Measurements from ENCODE around the gene PRKCD. TPM values are rescaled to one million over a fixed set of nuclear protein-coding genes. Genes with fewer than 3 reads are reported as not detected.

Gene PRKCD
- polyA plus RNA-seq, 3 donors = 123 to 329 (median 158) TPM

DNA sequence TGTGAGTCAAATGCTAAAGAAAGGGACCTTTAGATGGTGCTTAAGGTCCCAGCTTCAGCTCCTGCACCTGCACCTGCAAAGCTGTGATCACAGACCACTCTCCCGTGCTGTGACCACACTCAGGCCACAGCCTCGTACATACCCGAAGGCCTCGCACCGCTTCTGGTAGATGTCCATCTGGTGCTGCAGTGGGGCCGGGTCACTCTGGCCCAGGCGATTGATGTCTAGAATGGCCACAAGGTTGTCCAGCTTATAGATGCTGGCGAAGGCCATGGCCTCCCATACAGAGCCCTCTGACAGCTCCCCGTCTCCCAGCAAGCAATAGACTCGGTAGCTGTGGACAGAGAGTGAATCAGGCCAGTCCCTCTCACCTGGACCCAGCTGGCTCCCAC lies 73.8 kb downstream of the PRKCD start:
- Mint-ChIP-seq H3K27ac (peak overlapping the region in 4 of 7 donors; percentile 25 to 76 (median 74)), H3K4me1 (peaks cover 47% of the 10 kb centered on the region)

DNA sequence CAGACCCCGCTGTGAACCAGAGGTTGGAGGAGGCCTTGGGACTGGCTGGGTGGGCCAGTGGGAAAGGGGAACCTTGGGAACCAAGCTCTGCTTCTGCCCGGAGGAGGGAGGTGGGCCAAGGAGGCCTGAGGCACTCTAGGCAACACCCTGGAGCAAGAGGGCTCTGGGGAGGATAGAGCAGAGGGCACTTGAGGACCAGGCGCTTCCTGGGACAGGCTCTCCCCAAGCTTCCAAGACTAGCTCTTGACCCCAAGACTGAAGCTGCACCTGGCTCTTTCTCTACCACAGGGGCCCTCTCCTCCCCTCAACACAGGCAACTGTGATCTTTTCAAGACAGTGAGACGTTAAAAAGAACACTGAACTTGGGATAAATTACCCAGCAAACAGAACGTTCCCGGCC lies 74.5 kb downstream of the PRKCD start:
- 88% methylated on average over 5 of the region's 6 CpGs for WGBS (ENCODE audit: insufficient coverage)

More for the DNA sequence above, 73.8 kb downstream of the PRKCD start:
- H3K9me3 Mint-ChIP-seq = peaks cover 0 to 2% (median 0%) of the 10 kb centered on the region in 7 donors
- intact Hi-C loops (cut with micrococcal nuclease) = loop anchor here in 1 of 2 donors (5.0 kb wide), 1 partner anchor 37 kb away; no protein-coding TSS in a partner anchor
- TF ChIP-seq, protein P1, sequence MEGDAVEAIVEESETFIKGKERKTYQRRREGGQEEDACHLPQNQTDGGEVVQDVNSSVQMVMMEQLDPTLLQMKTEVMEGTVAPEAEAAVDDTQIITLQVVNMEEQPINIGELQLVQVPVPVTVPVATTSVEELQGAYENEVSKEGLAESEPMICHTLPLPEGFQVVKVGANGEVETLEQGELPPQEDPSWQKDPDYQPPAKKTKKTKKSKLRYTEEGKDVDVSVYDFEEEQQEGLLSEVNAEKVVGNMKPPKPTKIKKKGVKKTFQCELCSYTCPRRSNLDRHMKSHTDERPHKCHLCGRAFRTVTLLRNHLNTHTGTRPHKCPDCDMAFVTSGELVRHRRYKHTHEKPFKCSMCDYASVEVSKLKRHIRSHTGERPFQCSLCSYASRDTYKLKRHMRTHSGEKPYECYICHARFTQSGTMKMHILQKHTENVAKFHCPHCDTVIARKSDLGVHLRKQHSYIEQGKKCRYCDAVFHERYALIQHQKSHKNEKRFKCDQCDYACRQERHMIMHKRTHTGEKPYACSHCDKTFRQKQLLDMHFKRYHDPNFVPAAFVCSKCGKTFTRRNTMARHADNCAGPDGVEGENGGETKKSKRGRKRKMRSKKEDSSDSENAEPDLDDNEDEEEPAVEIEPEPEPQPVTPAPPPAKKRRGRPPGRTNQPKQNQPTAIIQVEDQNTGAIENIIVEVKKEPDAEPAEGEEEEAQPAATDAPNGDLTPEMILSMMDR (IDR thresholded peaks at IDR 0.05) = no peak
- H3K27me3 Mint-ChIP-seq (ENCODE audit: low read depth in 3 of 3) = no peaks in the 10 kb centered on the region
- H3K9ac ChIP-seq (ENCODE audit: insufficient read depth, low read length, poor library complexity, severe bottlenecking) = no peak overlapping the region
- no peaks in the 10 kb centered on the region for H3K27me3 ChIP-seq (ENCODE audit: control insufficient read depth in 2 of 2, insufficient read depth in 2 of 2, low read length in 2 of 2)
- H3K36me3 Mint-ChIP-seq = peaks cover 71 to 99% of the 10 kb centered on the region in 2 donors
- peaks cover 99% of the 10 kb centered on the region for H3K79me2 ChIP-seq (ENCODE audit: insufficient read depth, low read length)
- peaks cover 92 to 99% of the 10 kb centered on the region in 2 donors for H3K36me3 ChIP-seq (replicated peaks in 1 of 2; ENCODE audit: control insufficient read depth in 1 of 2, insufficient read depth in 2 of 2, low read length in 2 of 2)
- H3K4me3 ChIP-seq (replicated peaks in 1 of 3; ENCODE audit: low read depth in 2 of 3, low read length in 3 of 3) = no peak overlapping the region
- WGBS (ENCODE audit: insufficient coverage) = 98% methylated on average over 8 of the region's 10 CpGs
- H2AFZ ChIP-seq (ENCODE audit: insufficient read depth, low read depth, low read length, poor library complexity, severe bottlenecking) = no peak overlapping the region
- no peak overlapping the region for H3K4me2 ChIP-seq (replicated peaks; ENCODE audit: extremely low read depth, low read length, poor library complexity, severe bottlenecking)
- H3K4me3 Mint-ChIP-seq = no peak overlapping the region
- no peaks in the 10 kb centered on the region for H3K9me3 ChIP-seq (replicated peaks in 1 of 2; ENCODE audit: control insufficient read depth in 1 of 2, insufficient read depth in 1 of 2, low read length in 2 of 2)
- H3K4me1 ChIP-seq (ENCODE audit: control insufficient read depth in 1 of 2, insufficient read depth in 2 of 2, low read length in 2 of 2) = peaks cover 41 to 45% of the 10 kb centered on the region in 2 donors
- H3K27ac ChIP-seq (ENCODE audit: low read depth in 1 of 2, low read length in 2 of 2) = peak overlapping the region; percentile 24 to 67
- no peak for DNase-seq
- H4K20me1 ChIP-seq (ENCODE audit: insufficient read depth, low read length) = peaks cover 99% of the 10 kb centered on the region

More for the DNA sequence above, 74.5 kb downstream of the PRKCD start:
- no peak overlapping the region for H3K4me2 ChIP-seq (replicated peaks; ENCODE audit: extremely low read depth, low read length, poor library complexity, severe bottlenecking)
- no peaks in the 10 kb centered on the region for H3K9me3 ChIP-seq (replicated peaks in 1 of 2; ENCODE audit: control insufficient read depth in 1 of 2, insufficient read depth in 1 of 2, low read length in 2 of 2)
- H3K9ac ChIP-seq (ENCODE audit: insufficient read depth, low read length, poor library complexity, severe bottlenecking) = no peak overlapping the region
- Mint-ChIP-seq H3K9me3 (peaks cover 0 to 2% (median 0%) of the 10 kb centered on the region in 7 donors), H3K4me3 (no peak overlapping the region), H3K27me3 (ENCODE audit: low read depth in 3 of 3) (no peaks in the 10 kb centered on the region), H3K27ac (peak overlapping the region; percentile 76 to 90 (median 87)), H3K36me3 (peaks cover 71 to 99% of the 10 kb centered on the region in 2 donors), H3K4me1 (peaks cover 54% of the 10 kb centered on the region)
- no peak for DNase-seq
- peaks cover 99% of the 10 kb centered on the region for H3K79me2 ChIP-seq (ENCODE audit: insufficient read depth, low read length)
- peaks cover 48 to 52% of the 10 kb centered on the region in 2 donors for H3K4me1 ChIP-seq (ENCODE audit: control insufficient read depth in 1 of 2, insufficient read depth in 2 of 2, low read length in 2 of 2)
- H3K27ac ChIP-seq (ENCODE audit: low read depth in 1 of 2, low read length in 2 of 2) = peak overlapping the region; percentile 49 to 69
- no peak overlapping the region for H3K4me3 ChIP-seq (replicated peaks in 1 of 3; ENCODE audit: low read depth in 2 of 3, low read length in 3 of 3)
- TF ChIP-seq, protein P1 (IDR thresholded peaks at IDR 0.05) = no peak
- no peak overlapping the region for H2AFZ ChIP-seq (ENCODE audit: insufficient read depth, low read depth, low read length, poor library complexity, severe bottlenecking)
- intact Hi-C loops (cut with micrococcal nuclease) = loop anchor here in 1 of 2 donors (5.0 kb wide), 1 partner anchor 37 kb away; no protein-coding TSS in a partner anchor
- no peaks in the 10 kb centered on the region for H3K27me3 ChIP-seq (ENCODE audit: control insufficient read depth in 2 of 2, insufficient read depth in 2 of 2, low read length in 2 of 2)
- peaks cover 99% of the 10 kb centered on the region for H4K20me1 ChIP-seq (ENCODE audit: insufficient read depth, low read length)
- peaks cover 92 to 99% of the 10 kb centered on the region in 2 donors for H3K36me3 ChIP-seq (replicated peaks in 1 of 2; ENCODE audit: control insufficient read depth in 1 of 2, insufficient read depth in 2 of 2, low read length in 2 of 2)
